IPS-18c (cell line): ENCODE results near the gene PLEKHA5.
"Not testable (repeated sequence)": the region's sequence is repeated elsewhere in the genome, so short reads cannot be mapped to it uniquely, and the experiment has no call there.

Experiments used
- H3K4me3 ChIP-seq: 2 replicates; pipeline ENCODE4 v1.7.0; 2013; ENCODE audit warnings: low read depth, mild to moderate bottlenecking, low read length, moderate library complexity; ENCODE audit not compliant: insufficient read depth
- H3K9me3 ChIP-seq: one replicate; pipeline ENCODE4 v1.6.1; 2013; ENCODE audit warnings: mild to moderate bottlenecking, low read length, moderate library complexity; ENCODE audit not compliant: control insufficient read depth, insufficient read depth

Gene PLEKHA5

GRCh38 chr12:19305621-19306020 is 176.1 kb downstream of the PLEKHA5 start:
- not testable (repeated sequence) for H3K9me3 ChIP-seq, H3K4me3 ChIP-seq

- no peaks in the 10 kb centered on the region for H3K9me3 ChIP-seq
- no peak overlapping the region for H3K4me3 ChIP-seq
Measured at GRCh38 chr12:19306366-19306765, 176.8 kb downstream of the PLEKHA5 start.

GRCh38 chr12:19307451-19307850 is 177.9 kb downstream of the PLEKHA5 start:
- H3K9me3 ChIP-seq, result no peaks in the 10 kb centered on the region
- no peak overlapping the region for H3K4me3 ChIP-seq

- no peaks in the 10 kb centered on the region for H3K9me3 ChIP-seq
- no peak overlapping the region for H3K4me3 ChIP-seq
Measured at GRCh38 chr12:19311165-19311564, 181.6 kb downstream of the PLEKHA5 start.

GRCh38 chr12:19312637-19313036 is 183.1 kb downstream of the PLEKHA5 start:
- H3K4me3 ChIP-seq, result no peak overlapping the region
- no peaks in the 10 kb centered on the region for H3K9me3 ChIP-seq

GRCh38 chr12:19316425-19316824 is 186.9 kb downstream of the PLEKHA5 start:
- Histone ChIP-seq H3K4me3 (no peak overlapping the region), H3K9me3 (no peaks in the 10 kb centered on the region)

- no peaks in the 10 kb centered on the region for H3K9me3 ChIP-seq
Measured at GRCh38 chr12:19322376-19322775, 192.8 kb downstream of the PLEKHA5 start.

GRCh38 chr12:19323805-19324204 is 194.3 kb downstream of the PLEKHA5 start:
- H3K9me3 ChIP-seq, result no peaks in the 10 kb centered on the region
- H3K4me3 ChIP-seq, result no peak overlapping the region

More at GRCh38 chr12:19322376-19322775, 192.8 kb downstream of the PLEKHA5 start:
- H3K4me3 ChIP-seq, result no peak overlapping the region

GRCh38 chr12:19326102-19326501 is 196.6 kb downstream of the PLEKHA5 start:
- Histone ChIP-seq H3K9me3 (no peaks in the 10 kb centered on the region), H3K4me3 (no peak overlapping the region)

- Histone ChIP-seq H3K4me3 (no peak overlapping the region), H3K9me3 (peaks cover 4% of the 10 kb centered on the region)
Measured at GRCh38 chr12:19332196-19332595, 202.7 kb downstream of the PLEKHA5 start.

- Histone ChIP-seq H3K9me3 (peaks cover 4% of the 10 kb centered on the region), H3K4me3 (no peak overlapping the region)
Measured at GRCh38 chr12:19338405-19338804, 208.9 kb downstream of the PLEKHA5 start.

GRCh38 chr12:19350850-19351249 is 221.3 kb downstream of the PLEKHA5 start:
- not testable (repeated sequence) for H3K9me3 ChIP-seq, H3K4me3 ChIP-seq

- Histone ChIP-seq H3K4me3 (no peak overlapping the region), H3K9me3 (no peaks in the 10 kb centered on the region)
Measured at GRCh38 chr12:19351346-19351745, 221.8 kb downstream of the PLEKHA5 start.

GRCh38 chr12:19369691-19370148 is 240.2 kb downstream of the PLEKHA5 start:
- Histone ChIP-seq H3K4me3 (no peak overlapping the region), H3K9me3 (no peaks in the 10 kb centered on the region)

GRCh38 chr12:19373586-19373985 is 244.1 kb downstream of the PLEKHA5 start:
- Histone ChIP-seq H3K4me3 (no peak overlapping the region), H3K9me3 (no peaks in the 10 kb centered on the region)

- Histone ChIP-seq H3K4me3 (no peak overlapping the region), H3K9me3 (no peaks in the 10 kb centered on the region)
Measured at GRCh38 chr12:19375888-19376287, 246.4 kb downstream of the PLEKHA5 start.

GRCh38 chr12:19376691-19377090 is 247.2 kb downstream of the PLEKHA5 start:
- no peak overlapping the region for H3K4me3 ChIP-seq
- no peaks in the 10 kb centered on the region for H3K9me3 ChIP-seq

GRCh38 chr12:19382111-19382526 is 252.6 kb downstream of the PLEKHA5 start:
- Histone ChIP-seq H3K9me3 (no peaks in the 10 kb centered on the region), H3K4me3 (no peak overlapping the region)

- no peaks in the 10 kb centered on the region for H3K9me3 ChIP-seq
- H3K4me3 ChIP-seq, result no peak overlapping the region
Measured at GRCh38 chr12:19382563-19382962, 253.0 kb downstream of the PLEKHA5 start.
